K562 (cell line): ENCODE data around the gene KSR2. TPM values are rescaled to one million over a fixed set of nuclear protein-coding genes. Genes with fewer than 3 reads are reported as not detected.

Experiments
- ADNP ChIP-seq: fragments of 200-800 bp; sonication (Bioruptor generic); IDR thresholded peaks from 2 replicates; pipeline ENCODE4 v1.6.1; 2016; ENCODE audit warnings: missing genetic modification characterization, missing compliant biosample characterization
- BCOR ChIP-seq: fragments of 450-650 bp; IDR thresholded peaks from 2 replicates; pipeline ENCODE4 v1.6.1; 2016
- CBX3 ChIP-seq, 2 experiments: IDR thresholded peaks; 1 replicate in 1 of 2; 2 replicates in 1 of 2; pipeline ENCODE4 v1.6.1; 2012; ENCODE audit warnings: inconsistent platforms in 2 of 2, low read length in 2 of 2, borderline replicate concordance in 1 of 2, control low read depth in 1 of 2
- CHCHD3 ChIP-seq: fragments of 250-450 bp; sonication (Bioruptor Pico); IDR thresholded peaks from 2 replicates; pipeline ENCODE4 v2.1.2; 2022; ENCODE audit warnings: mild to moderate bottlenecking
- DPF2 ChIP-seq: fragments of 450-650 bp; IDR thresholded peaks from 2 replicates; pipeline ENCODE4 v1.6.1; 2016
- E2F1 ChIP-seq: sonication (generic); formaldehyde crosslinking; IDR thresholded peaks from 2 replicates; pipeline ENCODE4 v1.8.1; 2023; ENCODE audit warnings: mild to moderate bottlenecking, missing genetic modification reagents, moderate library complexity
- ELF1 ChIP-seq: fragments of 200-800 bp; sonication (Bioruptor generic); IDR thresholded peaks from 2 replicates; pipeline ENCODE4 v1.6.1; 2016; ENCODE audit warnings: missing genetic modification characterization, missing compliant biosample characterization
- FOXJ2 ChIP-seq: fragments of 200-800 bp; sonication (Bioruptor generic); IDR thresholded peaks from 2 replicates; pipeline ENCODE4 v1.6.1; 2016; ENCODE audit warnings: missing genetic modification characterization, missing compliant biosample characterization
- ILK ChIP-seq: fragments of 450-650 bp; IDR thresholded peaks from 2 replicates; pipeline ENCODE4 v1.6.1; 2016; ENCODE audit warnings: missing genetic modification characterization, low read depth, mild to moderate bottlenecking, missing compliant biosample characterization, moderate library complexity, borderline replicate concordance
- L3MBTL2 ChIP-seq: fragments of 450-650 bp; IDR thresholded peaks from 2 replicates; pipeline ENCODE4 v1.6.1; 2016; ENCODE audit warnings: mild to moderate bottlenecking, moderate library complexity
- MEIS2 ChIP-seq: fragments of 450-650 bp; IDR thresholded peaks from 2 replicates; pipeline ENCODE4 v1.6.1; 2014; ENCODE audit warnings: mild to moderate bottlenecking; ENCODE audit not compliant: partially characterized antibody
- MLX ChIP-seq, 2 experiments: fragments of 450-650 bp in 1 of 2; sonication (generic) in 1 of 2; formaldehyde crosslinking; conservative IDR thresholded peaks; 2 replicates each; pipeline versions ENCODE4 v1.4.0 to v1.8.1; 2020 to 2022; ENCODE audit warnings: mild to moderate bottlenecking in 1 of 2, missing genetic modification reagents in 1 of 2
- NR2C1 ChIP-seq, 2 experiments: fragments of 450-650 bp; IDR thresholded peaks; 2 replicates each; pipeline ENCODE4 v1.6.1; 2017; ENCODE audit warnings: mild to moderate bottlenecking in 2 of 2, antibody characterized with exemption in 1 of 2, inconsistent platforms in 1 of 2, missing compliant biosample characterization in 1 of 2, missing genetic modification characterization in 1 of 2
- RBFOX2 ChIP-seq: fragments of 200-400 bp; formaldehyde crosslinking; IDR thresholded peaks from 2 replicates; pipeline ENCODE4 v1.6.1; 2017; ENCODE audit warnings: low read depth, mild to moderate bottlenecking, low read length, moderate library complexity
- SMAD3 ChIP-seq: fragments of 450-650 bp; formaldehyde crosslinking; conservative IDR thresholded peaks from 2 replicates; pipeline ENCODE4 v1.4.0; 2020; ENCODE audit warnings: mild to moderate bottlenecking
- SPI1 ChIP-seq: IDR thresholded peaks from 2 replicates; pipeline ENCODE4 v1.6.1; 2011; ENCODE audit warnings: low read depth, low read length, control low read depth, borderline replicate concordance
- TAF7 ChIP-seq: fragments of 450-650 bp; IDR thresholded peaks from 2 replicates; pipeline ENCODE4 v1.6.1; 2016; ENCODE audit warnings: missing genetic modification characterization, missing compliant biosample characterization
- TBP ChIP-seq: optimal IDR thresholded peaks from 2 replicates; pipeline ENCODE3; 2011; ENCODE audit warnings: low read depth, low read length, improper control_type of control experiment
- TOE1 ChIP-seq, 2 experiments: fragments of 450-650 bp in 1 of 2; sonication (generic) in 1 of 2; formaldehyde crosslinking in 1 of 2; IDR thresholded peaks; 2 replicates each; pipeline versions ENCODE4 v1.7.1 to v1.8.0; 2016 to 2022; ENCODE audit warnings: borderline replicate concordance in 2 of 2, mild to moderate bottlenecking in 2 of 2, antibody characterized with exemption in 1 of 2, inconsistent platforms in 1 of 2, low read depth in 1 of 2, missing genetic modification reagents in 1 of 2, moderate library complexity in 1 of 2
- UBTF ChIP-seq, 2 experiments: IDR thresholded peaks; 2 replicates each; pipeline ENCODE4 v1.6.1; 2012; ENCODE audit warnings: improper control_type of control experiment in 2 of 2, low read depth in 2 of 2, low read length in 2 of 2, borderline replicate concordance in 1 of 2
- USF1 ChIP-seq: sonication (generic); formaldehyde crosslinking; IDR thresholded peaks from 2 replicates; pipeline ENCODE4 v1.9.0; 2022; ENCODE audit warnings: mild to moderate bottlenecking, missing genetic modification reagents
- ZNF384 ChIP-seq: IDR thresholded peaks from 2 replicates; pipeline ENCODE4 v1.6.1; 2012; ENCODE audit warnings: low read depth, low read length, improper control_type of control experiment
- ZNF583 ChIP-seq: fragments of 250-450 bp; sonication (Bioruptor Pico); IDR thresholded peaks from 2 replicates; pipeline ENCODE4 v1.4.0; 2020
- polyA plus RNA-seq, 8 experiments: library from polyadenylated mRNA; depleted of rRNA in 4 of 8; stranded (reverse) in 5 of 8; unstranded in 3 of 8; fragments of >200 nt; fragmentation: Nextera tagmentation in 2 of 8; fragmentation: Illumina TruSeq in 1 of 8; extraction: Ambion mirVana in 2 of 8; extraction: Trizol in 1 of 8; gene quantifications; 2 replicates each; pipeline versions ENCODE4 v1.2.1 to v1.2.3, GENCODE V29; 2011 to 2014; ENCODE audit warnings: inconsistent platforms in 1 of 8, missing spikeins in 1 of 8
- total RNA-seq, 7 experiments: library from RNA; depleted of rRNA in 6 of 7; stranded (reverse); fragments of >200 nt in 6 of 7; fragmentation: Illumina TruSeq in 2 of 7; extraction: Trizol in 2 of 7; gene quantifications; 2 replicates each; pipeline versions ENCODE4 v1.2.1 to v1.2.3, GENCODE V29; 2011 to 2021; ENCODE audit warnings: low replicate concordance in 1 of 7

Gene KSR2
- total and polyA plus RNA-seq, 9 of the 15 experiments (the other 6 are each of a cell fraction or from before 2014, with no cell fraction given): not detected

- no peak for TF ChIP-seq UBTF (IDR thresholded peaks at IDR 0.05; ENCODE audit: borderline replicate concordance in 1 of 2, low read depth in 2 of 2, low read length in 2 of 2)
- TF ChIP-seq MLX (CRISPR knock-in tag; conservative IDR thresholded peaks at IDR 0.05): no peak
- TF ChIP-seq ADNP (tag): no peak
- peak; percentile 84 for TF ChIP-seq ELF1 (tag)
- TF ChIP-seq ILK (tag): no peak
- no peak for TF ChIP-seq CBX3 (IDR thresholded peaks at IDR 0.05; ENCODE audit: borderline replicate concordance in 1 of 2, low read length in 2 of 2)
- TF ChIP-seq RBFOX2: peak; percentile 100
- no peak for TF ChIP-seq BCOR
- TF ChIP-seq CHCHD3 (CRISPR knock-in tag): no peak
- TF ChIP-seq NR2C1 (IDR thresholded peaks at IDR 0.05): peak; percentile 77
- TF ChIP-seq NR2C1 (tag; IDR thresholded peaks at IDR 0.05): peak; percentile 86
- TF ChIP-seq TOE1 (IDR thresholded peaks at IDR 0.05; ENCODE audit: borderline replicate concordance): peak; percentile 43; the same call in 1 of the 2 replicates
- TF ChIP-seq TOE1 (CRISPR knock-in tag; IDR thresholded peaks at IDR 0.05; ENCODE audit: borderline replicate concordance, low read depth): no peak
- peak; percentile 73 for TF ChIP-seq E2F1 (CRISPR knock-in tag)
- no peak for TF ChIP-seq SMAD3 (CRISPR knock-in tag)
- TF ChIP-seq ZNF384: no peak
- no peak for TF ChIP-seq DPF2
- TF ChIP-seq TAF7 (tag): peak; percentile 77
- no peak for TF ChIP-seq ZNF583
- no peak for TF ChIP-seq USF1
- peak; percentile 95 for TF ChIP-seq TBP
- peak; percentile 89 for TF ChIP-seq L3MBTL2
- no peak for TF ChIP-seq MEIS2
- TF ChIP-seq FOXJ2: no peak
- TF ChIP-seq SPI1: peak; percentile 96
These were observed 47.9 kb upstream of the KSR2 start, which contains the start of gene RFC5 (continued) for GRCh38 chr12:118016424-118017264.
